IPS-18a (cell line): ENCODE measurements around the gene MYRIP.
"Not testable (repeated sequence)": the region's sequence is repeated elsewhere in the genome, so short reads cannot be mapped to it uniquely, and the experiment has no call there.

Source experiments
- H3K27ac ChIP-seq: one replicate; pipeline ENCODE4 v1.5.1; 2013; ENCODE audit warnings: low read length
- H3K27me3 ChIP-seq: one replicate; pipeline ENCODE4 v1.6.1; 2013; ENCODE audit warnings: mild to moderate bottlenecking, low read length; ENCODE audit not compliant: control insufficient read depth, insufficient read depth
- H3K36me3 ChIP-seq: one replicate; pipeline ENCODE4 v1.6.1; 2013; ENCODE audit warnings: low read depth, low read length; ENCODE audit not compliant: control insufficient read depth
- H3K4me1 ChIP-seq: one replicate; pipeline ENCODE4 v1.6.1; 2013; ENCODE audit warnings: low read depth, low read length; ENCODE audit not compliant: control insufficient read depth
- H3K4me3 ChIP-seq: one replicate; pipeline ENCODE4 v1.5.1; 2013; ENCODE audit warnings: low read length
- H3K9ac ChIP-seq: one replicate; pipeline ENCODE4 v1.6.1; 2013; ENCODE audit warnings: mild to moderate bottlenecking, low read length, moderate library complexity
- H3K9me3 ChIP-seq: one replicate; pipeline ENCODE4 v1.6.1; 2013; ENCODE audit warnings: low read depth, low read length; ENCODE audit not compliant: control insufficient read depth

Gene MYRIP

DNA sequence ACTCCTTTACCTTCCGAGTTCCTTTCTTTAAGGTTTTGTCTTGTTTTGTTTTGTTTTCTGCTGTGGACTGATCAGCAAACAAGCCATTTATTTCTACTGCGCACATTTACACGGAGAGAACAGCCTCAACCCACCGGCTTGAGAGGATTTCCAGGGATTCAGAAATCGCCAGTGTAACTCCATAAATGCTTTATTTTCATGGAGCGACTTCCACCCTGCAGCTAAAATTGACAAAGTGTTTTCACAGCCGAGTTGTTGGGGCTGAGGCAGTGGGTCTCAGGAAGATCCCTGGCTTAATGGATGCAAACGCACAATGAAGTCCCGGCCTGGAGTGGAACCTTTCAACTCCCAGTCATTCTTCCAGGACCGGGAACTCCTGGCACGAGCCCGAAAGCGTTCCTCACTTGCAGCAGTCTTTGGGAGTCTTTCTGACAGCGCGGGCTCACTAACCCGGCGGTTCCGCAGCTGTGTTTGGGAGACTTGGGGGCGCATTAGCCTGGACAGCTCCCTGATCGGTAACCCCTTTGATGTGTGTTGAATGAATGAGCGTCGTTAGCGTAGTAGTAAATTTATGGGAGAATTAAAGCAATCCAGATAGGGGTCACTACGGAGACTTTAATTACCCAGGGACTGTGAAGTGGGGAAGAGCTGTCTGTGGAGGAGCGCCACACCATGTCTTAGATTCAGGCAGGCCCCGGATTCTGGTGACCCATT is 785 bp upstream of the MYRIP start:
- H3K27me3 ChIP-seq = peaks cover 62% of the 10 kb centered on the region

DNA sequence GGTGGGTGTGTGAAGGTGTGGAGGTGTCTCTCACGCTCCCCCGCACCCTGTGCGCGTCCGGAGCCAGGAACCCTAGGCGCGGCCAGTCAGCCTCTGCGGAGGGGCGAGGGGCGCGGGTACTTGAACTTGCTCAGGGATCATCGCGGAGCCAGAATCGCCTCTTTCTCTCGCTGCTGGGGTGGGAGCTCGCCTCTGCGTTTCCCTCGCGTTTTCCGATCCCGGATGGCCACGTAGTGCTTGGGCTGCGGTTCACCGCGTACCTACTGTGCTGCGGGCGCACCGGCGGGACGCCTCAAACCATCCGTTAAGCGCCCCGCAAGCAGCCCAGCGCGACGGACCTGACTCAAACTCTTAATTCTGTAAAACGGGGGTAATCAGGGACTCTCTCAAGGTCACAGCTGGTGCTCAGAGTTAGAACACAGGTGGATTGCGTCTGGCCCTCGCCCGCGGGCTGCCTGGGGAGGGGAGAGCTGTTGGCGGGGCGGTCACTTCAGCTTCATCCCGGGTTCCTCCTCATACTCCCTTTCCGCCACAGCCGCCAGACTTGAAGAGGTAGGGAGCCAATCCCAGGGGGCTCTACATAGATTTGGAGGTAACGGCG is 686 bp downstream of the MYRIP start:
- Histone ChIP-seq H3K4me3 (peak overlapping the region; percentile 57), H3K9ac (peak overlapping the region; percentile 1), H3K36me3 (no peaks in the 10 kb centered on the region), H3K27me3 (peaks cover 60% of the 10 kb centered on the region), H3K27ac (no peak overlapping the region), H3K4me1 (peaks cover 5% of the 10 kb centered on the region), H3K9me3 (no peaks in the 10 kb centered on the region)

More for the DNA sequence above, 785 bp upstream of the MYRIP start:
- Histone ChIP-seq H3K4me3 (peak overlapping the region; percentile 60), H3K9ac (no peak overlapping the region), H3K27ac (no peak overlapping the region), H3K9me3 (no peaks in the 10 kb centered on the region), H3K4me1 (peaks cover 5% of the 10 kb centered on the region), H3K36me3 (no peaks in the 10 kb centered on the region)

DNA sequence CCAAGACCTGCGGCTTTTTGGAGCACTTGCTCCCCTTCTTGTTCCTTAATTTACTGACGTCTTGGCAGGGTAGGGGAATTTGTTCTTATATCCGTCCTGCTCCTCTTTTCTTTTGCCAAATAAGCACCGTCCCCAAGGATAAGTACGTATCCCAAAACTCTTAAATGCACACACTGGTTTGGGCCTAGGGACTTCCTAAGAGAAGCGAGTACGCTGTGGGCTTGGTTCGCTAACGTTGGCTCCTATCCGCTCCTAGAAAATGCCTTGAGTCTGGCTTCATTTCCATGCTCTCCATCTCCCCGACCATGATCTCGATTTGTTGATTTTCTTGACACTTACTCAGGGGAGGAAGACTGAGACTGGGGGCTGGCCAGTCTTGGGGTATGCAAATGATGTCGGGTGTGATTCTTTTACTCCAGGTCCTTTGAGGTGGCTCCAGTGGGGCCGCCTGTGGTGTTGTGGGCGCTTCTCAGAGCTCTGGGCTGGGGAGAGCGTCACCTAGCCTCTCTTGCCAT is 1.3 kb downstream of the MYRIP start:
- no peaks in the 10 kb centered on the region for H3K9me3 ChIP-seq
- H3K4me1 ChIP-seq = peaks cover 5% of the 10 kb centered on the region
- H3K9ac ChIP-seq = no peak overlapping the region
- peak overlapping the region; percentile 57 for H3K4me3 ChIP-seq
- peaks cover 58% of the 10 kb centered on the region for H3K27me3 ChIP-seq
- H3K27ac ChIP-seq = no peak overlapping the region
- H3K36me3 ChIP-seq = no peaks in the 10 kb centered on the region

DNA sequence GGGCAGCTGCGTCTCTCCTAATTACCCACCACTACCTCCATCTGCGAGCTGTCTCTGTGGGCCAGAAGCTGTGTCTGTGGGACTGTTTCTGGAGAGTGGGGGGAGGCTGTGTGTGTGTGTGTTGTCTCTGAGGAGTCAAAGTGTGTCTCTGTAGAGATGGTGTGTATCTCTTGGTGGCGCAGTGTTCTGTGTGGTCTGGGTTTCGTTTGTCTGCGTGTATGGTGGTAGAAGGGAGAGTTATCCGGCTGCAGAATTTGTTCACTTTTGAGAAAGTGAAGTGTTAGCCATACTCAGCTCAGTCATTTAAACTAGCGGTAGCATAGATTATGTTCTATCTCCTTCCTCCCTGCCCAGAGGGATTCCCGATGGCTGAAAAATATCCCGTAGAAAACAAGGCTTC is 2.2 kb downstream of the MYRIP start:
- peaks cover 5% of the 10 kb centered on the region for H3K4me1 ChIP-seq

DNA sequence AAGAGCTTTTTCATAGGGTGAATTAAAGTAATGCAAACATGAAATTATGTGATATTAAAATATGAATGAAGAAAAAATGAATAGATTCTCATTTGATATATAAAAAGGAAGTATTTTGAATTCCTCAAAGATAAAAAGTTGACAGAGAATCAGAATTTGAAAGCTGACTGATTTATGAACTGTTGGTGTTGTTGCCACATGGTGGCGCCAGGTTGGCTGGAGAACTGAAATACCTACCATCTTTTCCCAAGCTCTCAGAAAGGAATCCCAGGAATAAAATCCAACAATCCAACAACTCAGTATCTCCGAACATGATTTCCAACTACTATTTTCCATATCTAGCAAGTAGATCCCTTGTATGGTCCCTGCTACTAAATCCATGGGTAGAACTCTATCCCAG is 3.1 kb downstream of the MYRIP start:
- H3K4me3 ChIP-seq = no peak overlapping the region
- peaks cover 5% of the 10 kb centered on the region for H3K4me1 ChIP-seq
- peaks cover 41% of the 10 kb centered on the region for H3K27me3 ChIP-seq
- H3K9ac ChIP-seq = no peak overlapping the region
- H3K36me3 ChIP-seq = no peaks in the 10 kb centered on the region
- H3K9me3 ChIP-seq = no peaks in the 10 kb centered on the region
- no peak overlapping the region for H3K27ac ChIP-seq

More for the DNA sequence above, 2.2 kb downstream of the MYRIP start:
- Histone ChIP-seq H3K27ac (no peak overlapping the region), H3K4me3 (no peak overlapping the region), H3K36me3 (no peaks in the 10 kb centered on the region), H3K27me3 (peaks cover 50% of the 10 kb centered on the region), H3K9me3 (no peaks in the 10 kb centered on the region), H3K9ac (no peak overlapping the region)

DNA sequence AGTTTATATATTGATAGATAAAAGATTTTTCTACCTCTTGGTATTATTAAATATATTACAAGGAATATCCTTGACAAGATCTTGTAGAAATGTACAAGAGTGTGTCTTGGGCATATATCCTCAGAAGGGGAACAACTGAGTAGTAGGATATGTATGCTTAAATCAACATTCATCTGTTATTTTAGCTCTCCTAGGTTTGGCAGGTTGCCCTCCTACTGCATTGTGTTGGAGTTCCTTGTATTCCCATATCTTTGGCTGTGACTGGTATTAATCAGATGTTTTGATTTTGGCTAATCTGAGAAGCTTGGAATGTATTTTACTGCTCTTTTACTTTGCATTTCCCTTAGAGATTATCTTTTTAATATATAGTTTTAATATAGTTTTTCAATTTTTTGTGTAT is 4.6 kb downstream of the MYRIP start:
- Histone ChIP-seq H3K27ac (no peak overlapping the region), H3K9ac (no peak overlapping the region), H3K4me3 (no peak overlapping the region), H3K9me3 (no peaks in the 10 kb centered on the region), H3K4me1 (no peaks in the 10 kb centered on the region), H3K36me3 (no peaks in the 10 kb centered on the region), H3K27me3 (peaks cover 29% of the 10 kb centered on the region)

DNA sequence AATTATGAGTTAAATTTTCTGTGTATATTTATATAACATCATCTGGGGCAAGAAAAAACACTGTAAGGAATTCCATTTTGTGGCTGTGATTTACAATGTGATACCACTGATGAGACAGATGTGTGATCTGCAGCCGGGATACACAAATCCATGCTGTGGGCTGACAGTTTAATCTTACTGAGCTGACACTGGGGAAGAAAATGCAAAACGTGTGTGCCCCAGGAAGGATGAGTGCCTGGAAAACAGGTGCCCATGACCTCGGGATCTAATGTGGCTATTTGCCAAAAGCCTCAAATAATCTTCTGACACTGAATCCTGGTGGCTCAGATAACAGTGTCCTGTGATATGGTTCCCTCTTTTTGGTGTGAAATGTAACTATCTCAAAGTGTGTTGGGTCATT is 10.5 kb downstream of the MYRIP start:
- H3K4me3 ChIP-seq = no peak overlapping the region
- H3K9me3 ChIP-seq = no peaks in the 10 kb centered on the region
- no peaks in the 10 kb centered on the region for H3K36me3 ChIP-seq
- no peaks in the 10 kb centered on the region for H3K4me1 ChIP-seq
- no peak overlapping the region for H3K9ac ChIP-seq
- H3K27me3 ChIP-seq = no peaks in the 10 kb centered on the region
- no peak overlapping the region for H3K27ac ChIP-seq

DNA sequence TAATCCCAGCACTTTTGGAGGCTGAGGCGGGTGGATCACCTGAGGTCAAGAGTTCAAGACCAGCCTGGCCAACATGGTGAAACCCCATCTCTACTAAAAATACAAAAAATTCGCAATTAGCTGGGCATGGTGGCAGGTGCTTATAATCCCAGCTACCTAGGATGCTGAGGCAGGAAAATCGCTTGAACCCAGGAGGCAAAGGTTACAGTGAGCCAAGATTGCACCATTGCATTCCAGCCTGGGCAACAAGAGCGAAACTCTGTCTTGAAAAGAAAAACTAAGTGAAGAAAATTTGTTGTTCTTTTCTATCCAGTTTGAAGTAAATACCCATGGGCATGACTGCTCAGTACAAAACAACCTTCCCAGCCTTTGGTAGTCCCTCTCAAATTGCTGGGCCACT is 24.4 kb downstream of the MYRIP start:
- H3K9me3 ChIP-seq, H3K9ac ChIP-seq, H3K36me3 ChIP-seq, H3K27me3 ChIP-seq, H3K4me3 ChIP-seq, H3K4me1 ChIP-seq, H3K27ac ChIP-seq: not testable (repeated sequence)

DNA sequence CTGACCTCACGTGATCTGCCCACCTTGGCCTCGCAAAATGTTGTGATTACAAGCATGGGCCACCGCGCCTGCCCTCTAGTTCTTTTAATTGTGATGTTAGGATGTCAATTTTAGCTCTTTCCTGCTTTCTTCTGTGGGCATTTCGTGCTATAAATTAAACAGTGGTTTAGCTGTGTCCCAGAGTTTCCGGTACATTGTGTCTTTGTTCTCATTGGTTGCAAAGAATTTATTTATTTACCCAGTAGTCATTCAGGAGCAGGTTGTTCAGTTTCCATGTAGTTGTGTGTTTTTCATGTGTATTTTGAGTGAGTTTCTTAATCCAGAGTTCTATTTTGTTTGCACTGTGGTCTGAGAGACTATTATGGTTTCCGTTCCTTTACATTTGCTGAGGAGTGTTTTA is 30.1 kb downstream of the MYRIP start:
- H3K9me3 ChIP-seq = no peaks in the 10 kb centered on the region
- no peak overlapping the region for H3K27ac ChIP-seq
- no peaks in the 10 kb centered on the region for H3K36me3 ChIP-seq
- H3K4me1 ChIP-seq = no peaks in the 10 kb centered on the region
- no peak overlapping the region for H3K9ac ChIP-seq
- no peaks in the 10 kb centered on the region for H3K27me3 ChIP-seq
- no peak overlapping the region for H3K4me3 ChIP-seq

DNA sequence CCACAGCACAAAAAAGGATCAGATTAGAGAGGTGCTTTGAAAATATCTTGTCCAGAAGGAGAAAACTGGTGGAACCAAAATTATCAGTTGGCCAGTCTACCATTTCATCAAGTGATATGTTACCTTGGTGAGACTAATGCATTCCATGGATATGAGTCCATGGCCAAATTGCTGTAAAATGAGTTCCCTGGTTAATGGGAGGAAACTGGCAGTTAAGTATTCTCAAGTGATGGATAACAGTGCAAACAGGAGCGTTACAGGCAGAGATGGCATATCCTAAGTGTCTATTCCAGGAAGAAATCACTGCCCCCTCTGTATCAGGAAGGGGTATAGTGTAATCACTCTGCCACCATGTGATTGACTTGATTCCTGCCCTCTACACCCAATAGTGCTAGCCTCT is 34.0 kb downstream of the MYRIP start:
- Histone ChIP-seq H3K9me3 (no peaks in the 10 kb centered on the region), H3K27me3 (no peaks in the 10 kb centered on the region), H3K36me3 (no peaks in the 10 kb centered on the region), H3K4me3 (no peak overlapping the region), H3K4me1 (no peaks in the 10 kb centered on the region), H3K27ac (no peak overlapping the region), H3K9ac (no peak overlapping the region)

DNA sequence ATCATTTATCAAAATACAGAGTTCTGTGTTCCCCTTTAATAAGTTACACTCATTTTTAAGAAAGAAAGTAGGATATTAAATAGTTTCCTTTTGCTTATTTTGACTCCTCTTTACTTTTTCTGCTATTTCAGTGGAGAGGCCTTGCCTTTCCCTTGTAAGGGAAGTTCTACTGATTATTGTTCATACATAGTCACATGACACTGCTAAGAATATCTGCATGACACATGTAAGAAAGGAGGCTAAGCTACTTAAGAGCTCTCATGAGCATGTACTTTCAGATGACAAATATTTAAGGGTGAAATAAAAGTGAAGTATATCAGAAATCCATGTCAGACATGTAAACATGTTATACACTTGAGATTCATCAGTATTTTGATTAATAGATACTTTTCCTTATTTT is 39.0 kb downstream of the MYRIP start:
- no peaks in the 10 kb centered on the region for H3K36me3 ChIP-seq
- no peak overlapping the region for H3K27ac ChIP-seq
- no peaks in the 10 kb centered on the region for H3K9me3 ChIP-seq
- no peaks in the 10 kb centered on the region for H3K4me1 ChIP-seq
- H3K9ac ChIP-seq = no peak overlapping the region
- H3K4me3 ChIP-seq = no peak overlapping the region
- H3K27me3 ChIP-seq = no peaks in the 10 kb centered on the region
